IMR-90 (cell line): ENCODE measurements around the gene WNT6. TPM values are rescaled to one million over a fixed set of nuclear protein-coding genes. Genes with fewer than 3 reads are reported as not detected.

Source experiments
- ATAC-seq: fragments of 200-7000 bp; cut with Tn5 transposase; 2 replicates; pipeline ENCODE4 v1.9.1; 2020; ENCODE audit warnings: low read depth, mild to moderate bottlenecking, moderate library complexity
- BruUV-seq: library from RNA; stranded (reverse); fragments of 400-500 nt; replicated peaks from 2 replicates; lab custom pipeline; 2021; lab: Mats Ljungman, UMichigan
- CTCF ChIA-PET: fragments of 300-600 bp; formaldehyde crosslinking; extraction: SDS; loops from one replicate; lab custom pipeline; 2021; ENCODE audit warnings: antibody characterized with exemption; lab: Yijun Ruan, JAX
- POLR2A ChIA-PET: fragments of 300-600 bp; sonication (Branson Sonifier 250); formaldehyde crosslinking; loops from one replicate; lab custom pipeline; 2022; ENCODE audit warnings: antibody characterized with exemption; ENCODE audit not compliant: unreplicated experiment; lab: Charles Lee
- DNase-seq: peaks from one replicate; pipeline ENCODE4 v3.0.0; 2013
- H2AFZ ChIP-seq: replicated peaks from 2 replicates; pipeline ENCODE3; 2013; ENCODE audit warnings: low read length, mild to moderate bottlenecking; ENCODE audit not compliant: poor library complexity
- H2AK5ac ChIP-seq: 2 replicates; pipeline ENCODE4 v1.6.1; 2013; ENCODE audit warnings: low read depth, low read length, inconsistent platforms
- H2AK9ac ChIP-seq: replicated peaks from 2 replicates; pipeline ENCODE3; 2013; ENCODE audit warnings: mild to moderate bottlenecking, low read depth, low read length, moderate library complexity; ENCODE audit not compliant: poor library complexity
- H2BK120ac ChIP-seq: 2 replicates; pipeline ENCODE4 v1.6.1; 2013; ENCODE audit warnings: low read depth, low read length, inconsistent platforms
- H2BK15ac ChIP-seq: 3 replicates; pipeline ENCODE4 v1.6.1; 2013; ENCODE audit warnings: low read depth, low read length, inconsistent platforms
- H2BK20ac ChIP-seq: 2 replicates; pipeline ENCODE4 v1.6.1; 2013; ENCODE audit warnings: low read depth, mild to moderate bottlenecking, inconsistent platforms, low read length, moderate library complexity
- H2BK5ac ChIP-seq: 2 replicates; pipeline ENCODE4 v1.6.1; 2013; ENCODE audit warnings: mild to moderate bottlenecking, low read depth, low read length, inconsistent platforms; ENCODE audit not compliant: poor library complexity, severe bottlenecking
- H3K14ac ChIP-seq: replicated peaks from 2 replicates; pipeline ENCODE4 v1.6.1; 2013; ENCODE audit warnings: low read depth, low read length, inconsistent platforms
- H3K18ac ChIP-seq: 2 replicates; pipeline ENCODE4 v1.6.1; 2013; ENCODE audit warnings: low read depth, low read length, control low read depth
- H3K23ac ChIP-seq: 2 replicates; pipeline ENCODE4 v1.6.1; 2013; ENCODE audit warnings: low read depth, low read length, inconsistent platforms
- H3K27ac ChIP-seq: 2 replicates; pipeline ENCODE4 v1.5.1; 2013; ENCODE audit warnings: mild to moderate bottlenecking, control low read depth, low read length; ENCODE audit not compliant: insufficient read depth
- H3K27me3 ChIP-seq: 2 replicates; pipeline ENCODE4 v1.6.1; 2013; ENCODE audit warnings: low read length; ENCODE audit not compliant: control insufficient read depth, insufficient read depth
- H3K36me3 ChIP-seq: 2 replicates; pipeline ENCODE4 v1.6.1; 2013; ENCODE audit warnings: low read length, mixed read lengths; ENCODE audit not compliant: control insufficient read depth, insufficient read depth
- H3K4ac ChIP-seq: 2 replicates; pipeline ENCODE4 v1.6.1; 2013; ENCODE audit warnings: low read depth, low read length, inconsistent platforms
- H3K4me1 ChIP-seq: 2 replicates; pipeline ENCODE4 v1.6.1; 2013; ENCODE audit warnings: low read length, mixed read lengths; ENCODE audit not compliant: control insufficient read depth, insufficient read depth
- H3K4me2 ChIP-seq: 2 replicates; pipeline ENCODE4 v1.6.1; 2013; ENCODE audit warnings: low read depth, mild to moderate bottlenecking, control low read depth, low read length, moderate library complexity
- H3K4me3 ChIP-seq: 2 replicates; pipeline ENCODE4 v1.5.1; 2013; ENCODE audit warnings: low read depth, mild to moderate bottlenecking, control low read depth, low read length, moderate library complexity; ENCODE audit not compliant: insufficient read depth
- H3K56ac ChIP-seq: 2 replicates; pipeline ENCODE4 v1.6.1; 2013; ENCODE audit warnings: low read length, inconsistent platforms; ENCODE audit not compliant: insufficient read depth; ENCODE audit errors: extremely low read depth
- H3K79me1 ChIP-seq, 2 experiments: 2 replicates each; pipeline ENCODE4 v1.6.1; 2013; ENCODE audit warnings: low read length in 2 of 2, inconsistent platforms in 1 of 2, low read depth in 1 of 2
- H3K9ac ChIP-seq: 2 replicates; pipeline ENCODE4 v1.6.1; 2013; ENCODE audit warnings: low read depth, low read length, control low read depth
- H3K9me1 ChIP-seq: 2 replicates; pipeline ENCODE4 v1.6.1; 2013; ENCODE audit warnings: low read length, inconsistent platforms; ENCODE audit not compliant: insufficient read depth
- H3K9me3 ChIP-seq: 2 replicates; pipeline ENCODE4 v1.6.1; 2013; ENCODE audit warnings: low read length; ENCODE audit not compliant: control insufficient read depth, insufficient read depth
- H4K20me1 ChIP-seq: 2 replicates; pipeline ENCODE4 v1.6.1; 2013; ENCODE audit warnings: low read length, inconsistent platforms; ENCODE audit not compliant: insufficient read depth
- H4K5ac ChIP-seq: 2 replicates; pipeline ENCODE4 v1.6.1; 2013; ENCODE audit warnings: mild to moderate bottlenecking, low read depth, low read length, control low read depth
- H4K8ac ChIP-seq, 2 experiments: 2 replicates each; pipeline ENCODE4 v1.6.1; 2013; ENCODE audit warnings: low read depth in 2 of 2, low read length in 2 of 2, control low read depth in 1 of 2, inconsistent platforms in 1 of 2
- H4K91ac ChIP-seq: 2 replicates; pipeline ENCODE4 v1.6.1; 2013; ENCODE audit warnings: low read depth, low read length, inconsistent platforms; ENCODE audit not compliant: insufficient read depth
- BHLHE40 ChIP-seq: fragments of 150-350 bp; IDR thresholded peaks from 2 replicates; pipeline ENCODE4 v1.6.1; 2016; ENCODE audit warnings: mild to moderate bottlenecking, low read depth, low read length
- CEBPB ChIP-seq: IDR thresholded peaks from 2 replicates; pipeline ENCODE4 v1.6.1; 2012; ENCODE audit warnings: low read depth, low read length, improper control_type of control experiment
- FOS ChIP-seq: fragments of 150-350 bp; IDR thresholded peaks from 2 replicates; pipeline ENCODE4 v1.6.1; 2016; ENCODE audit warnings: low read depth, low read length
- MAFK ChIP-seq: IDR thresholded peaks from 2 replicates; pipeline ENCODE4 v1.6.1; 2012; ENCODE audit warnings: low read depth, low read length, improper control_type of control experiment
- MAZ ChIP-seq: IDR thresholded peaks from 2 replicates; pipeline ENCODE4 v1.6.1; 2012; ENCODE audit warnings: low read depth, mild to moderate bottlenecking, low read length, improper control_type of control experiment, moderate library complexity, borderline replicate concordance
- MXI1 ChIP-seq: IDR thresholded peaks from 2 replicates; pipeline ENCODE4 v1.6.1; 2012; ENCODE audit warnings: low read depth, mild to moderate bottlenecking, low read length, moderate library complexity, borderline replicate concordance
- NFE2L2 ChIP-seq: fragments of 150-350 bp; IDR thresholded peaks from 2 replicates; pipeline ENCODE4 v1.6.1; 2016; ENCODE audit warnings: low read depth, mild to moderate bottlenecking, low read length
- POLR2A ChIP-seq: IDR thresholded peaks from 2 replicates; pipeline ENCODE4 v1.6.1; 2012; ENCODE audit warnings: mild to moderate bottlenecking, low read depth, low read length
- RCOR1 ChIP-seq: IDR thresholded peaks from 2 replicates; pipeline ENCODE4 v1.6.1; 2012; ENCODE audit warnings: mild to moderate bottlenecking, low read length, improper control_type of control experiment; ENCODE audit not compliant: insufficient replicate concordance
- RFX5 ChIP-seq: IDR thresholded peaks from 2 replicates; pipeline ENCODE4 v1.8.0; 2012; ENCODE audit warnings: low read depth, mild to moderate bottlenecking, low read length, moderate library complexity
- SMC3 ChIP-seq: fragments of 150-350 bp; IDR thresholded peaks from 2 replicates; pipeline ENCODE4 v1.6.1; 2016; ENCODE audit warnings: low read depth, mild to moderate bottlenecking, antibody characterized with exemption, low read length, moderate library complexity
- WGBS, 2 experiments: methylation state at CpG; one replicate each; pipeline versions ENCODE4 v1.1.5 to v1.1.7; 2013; ENCODE audit warnings: missing lambda C conversion rate in 2 of 2; ENCODE audit not compliant: insufficient read length in 1 of 2; ENCODE audit errors: extremely low coverage in 2 of 2; 5-methylcytosine and 5-hydroxymethylcytosine counted together
- dilution Hi-C: fragments of 300-500 bp; cut with HindIII; formaldehyde crosslinking; loops from one replicate; pipeline ENCODE4 v1.14.3; 2018; ENCODE audit warnings: low sequenced_read_pairs; ENCODE audit not compliant: unreplicated experiment
- in situ Hi-C: fragments of 300-500 bp; cut with MboI; formaldehyde crosslinking; loops from 3 replicates; pipeline ENCODE4 v1.14.3; 2019; ENCODE audit warnings: low sequenced_read_pairs, inconsistent platforms, mixed read lengths
- intact Hi-C: fragments of 100-400 bp; cut with micrococcal nuclease; formaldehyde crosslinking; loops from 2 replicates; pipeline ENCODE4 v1.10.0; 2022
- polyA plus RNA-seq, 3 experiments: library from polyadenylated mRNA; depleted of rRNA; stranded (reverse); fragments of >200 nt; gene quantifications; 2 replicates each; pipeline ENCODE4 v1.2.3, GENCODE V29; 2012; ENCODE audit warnings: low replicate concordance in 1 of 3
- total RNA-seq: library from RNA; depleted of rRNA; stranded (reverse); fragments of >200 nt; gene quantifications from 2 replicates; pipeline ENCODE4 v1.2.3, GENCODE V29; 2012
- TF ChIP-seq, protein P1 (sequence below): fragments of 150-350 bp; IDR thresholded peaks from 2 replicates; pipeline ENCODE4 v1.6.1; 2017; ENCODE audit warnings: mild to moderate bottlenecking, antibody characterized with exemption, low read length, low read depth
- TF ChIP-seq, protein P2 (sequence below): fragments of 150-350 bp; IDR thresholded peaks from 2 replicates; pipeline ENCODE4 v1.6.1; 2016; ENCODE audit warnings: low read depth, mild to moderate bottlenecking, low read length, moderate library complexity, borderline replicate concordance
- TF ChIP-seq, protein P3 (sequence below): conservative IDR thresholded peaks from 2 replicates; pipeline ENCODE4 v1.5.1; 2012; ENCODE audit warnings: mild to moderate bottlenecking, low read depth, low read length, improper control_type of control experiment

Gene WNT6
- total and polyA plus RNA-seq, 2 of the 4 experiments (the other 2 are of a cell fraction), result not detected

DNA sequence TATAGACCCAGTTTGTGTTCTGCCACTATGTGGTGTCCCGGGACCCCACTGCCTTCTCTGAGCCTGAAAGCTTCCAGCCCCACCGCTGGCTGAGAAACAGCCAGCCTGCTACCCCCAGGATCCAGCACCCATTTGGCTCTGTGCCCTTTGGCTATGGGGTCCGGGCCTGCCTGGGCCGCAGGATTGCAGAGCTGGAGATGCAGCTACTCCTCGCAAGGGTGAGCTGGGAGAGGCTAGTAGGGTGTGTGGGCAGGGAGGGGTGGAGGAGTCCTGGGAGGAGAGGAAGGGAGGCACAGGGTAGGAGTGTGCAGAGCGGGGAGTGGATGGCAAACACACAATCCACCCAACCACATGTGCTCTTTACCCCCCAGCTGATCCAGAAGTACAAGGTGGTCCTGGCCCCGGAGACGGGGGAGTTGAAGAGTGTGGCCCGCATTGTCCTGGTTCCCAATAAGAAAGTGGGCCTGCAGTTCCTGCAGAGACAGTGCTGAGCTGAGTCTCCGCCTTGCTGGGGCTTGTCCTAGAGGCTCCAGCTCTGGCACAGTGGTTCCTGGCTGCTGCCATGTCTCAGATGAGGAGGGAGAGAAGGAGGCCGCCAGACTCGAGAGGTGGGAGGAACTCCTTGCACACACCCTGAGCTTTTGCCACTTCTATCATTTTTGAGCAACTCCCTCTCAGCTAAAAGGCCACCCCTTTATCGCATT is 44.9 kb upstream of the WNT6 start:
- H2AK5ac ChIP-seq, result no peak overlapping the region
- no peak overlapping the region for H2BK5ac ChIP-seq
- H2BK120ac ChIP-seq, result no peak overlapping the region
- dilution Hi-C loops, result no loop called here
- H2AK9ac ChIP-seq, result no peak overlapping the region
- H3K4me2 ChIP-seq, result no peak overlapping the region
- no peak overlapping the region for H3K4me3 ChIP-seq
- H4K91ac ChIP-seq, result no peak overlapping the region
- H3K9me1 ChIP-seq, result peaks cover under 1% of the 10 kb centered on the region; the same call in 1 of the 2 replicates
- no peak overlapping the region for H2AFZ ChIP-seq
- no peak overlapping the region for H3K23ac ChIP-seq
- CTCF ChIA-PET, result no interaction called here
- DNase-seq (no peak), ATAC-seq (no peak)
- H3K27ac ChIP-seq, result no peak overlapping the region
- BruUV-seq, result no TSS peak
- no peaks in the 10 kb centered on the region; the same call in 1 of the 2 replicates for H3K4me1 ChIP-seq
- H3K4ac ChIP-seq, result no peak overlapping the region
- H4K20me1 ChIP-seq, result no peaks in the 10 kb centered on the region
- in situ Hi-C loops, result no loop called here
- H3K9me3 ChIP-seq, result no peaks in the 10 kb centered on the region
- intact Hi-C loops, result no loop called here
- no peaks in the 10 kb centered on the region for H3K79me1 ChIP-seq
- no peak overlapping the region for H2BK15ac ChIP-seq
- TF ChIP-seq FOS (no peak), POLR2A (no peak), CEBPB (no peak), MXI1 (no peak), SMC3 (no peak), RFX5 (no peak), NFE2L2 (no peak), MAFK (no peak), RCOR1 (no peak), MAZ (no peak), BHLHE40 (no peak)
- TF ChIP-seq, protein P1, sequence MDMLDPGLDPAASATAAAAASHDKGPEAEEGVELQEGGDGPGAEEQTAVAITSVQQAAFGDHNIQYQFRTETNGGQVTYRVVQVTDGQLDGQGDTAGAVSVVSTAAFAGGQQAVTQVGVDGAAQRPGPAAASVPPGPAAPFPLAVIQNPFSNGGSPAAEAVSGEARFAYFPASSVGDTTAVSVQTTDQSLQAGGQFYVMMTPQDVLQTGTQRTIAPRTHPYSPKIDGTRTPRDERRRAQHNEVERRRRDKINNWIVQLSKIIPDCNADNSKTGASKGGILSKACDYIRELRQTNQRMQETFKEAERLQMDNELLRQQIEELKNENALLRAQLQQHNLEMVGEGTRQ, result no peak
- TF ChIP-seq, protein P2, sequence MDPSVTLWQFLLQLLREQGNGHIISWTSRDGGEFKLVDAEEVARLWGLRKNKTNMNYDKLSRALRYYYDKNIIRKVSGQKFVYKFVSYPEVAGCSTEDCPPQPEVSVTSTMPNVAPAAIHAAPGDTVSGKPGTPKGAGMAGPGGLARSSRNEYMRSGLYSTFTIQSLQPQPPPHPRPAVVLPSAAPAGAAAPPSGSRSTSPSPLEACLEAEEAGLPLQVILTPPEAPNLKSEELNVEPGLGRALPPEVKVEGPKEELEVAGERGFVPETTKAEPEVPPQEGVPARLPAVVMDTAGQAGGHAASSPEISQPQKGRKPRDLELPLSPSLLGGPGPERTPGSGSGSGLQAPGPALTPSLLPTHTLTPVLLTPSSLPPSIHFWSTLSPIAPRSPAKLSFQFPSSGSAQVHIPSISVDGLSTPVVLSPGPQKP, result no peak
- TF ChIP-seq, protein P3, sequence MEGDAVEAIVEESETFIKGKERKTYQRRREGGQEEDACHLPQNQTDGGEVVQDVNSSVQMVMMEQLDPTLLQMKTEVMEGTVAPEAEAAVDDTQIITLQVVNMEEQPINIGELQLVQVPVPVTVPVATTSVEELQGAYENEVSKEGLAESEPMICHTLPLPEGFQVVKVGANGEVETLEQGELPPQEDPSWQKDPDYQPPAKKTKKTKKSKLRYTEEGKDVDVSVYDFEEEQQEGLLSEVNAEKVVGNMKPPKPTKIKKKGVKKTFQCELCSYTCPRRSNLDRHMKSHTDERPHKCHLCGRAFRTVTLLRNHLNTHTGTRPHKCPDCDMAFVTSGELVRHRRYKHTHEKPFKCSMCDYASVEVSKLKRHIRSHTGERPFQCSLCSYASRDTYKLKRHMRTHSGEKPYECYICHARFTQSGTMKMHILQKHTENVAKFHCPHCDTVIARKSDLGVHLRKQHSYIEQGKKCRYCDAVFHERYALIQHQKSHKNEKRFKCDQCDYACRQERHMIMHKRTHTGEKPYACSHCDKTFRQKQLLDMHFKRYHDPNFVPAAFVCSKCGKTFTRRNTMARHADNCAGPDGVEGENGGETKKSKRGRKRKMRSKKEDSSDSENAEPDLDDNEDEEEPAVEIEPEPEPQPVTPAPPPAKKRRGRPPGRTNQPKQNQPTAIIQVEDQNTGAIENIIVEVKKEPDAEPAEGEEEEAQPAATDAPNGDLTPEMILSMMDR, result no peak
- 93% methylated on average over 3 of the region's 13 CpGs; no CpG with 5 or more reads in 1 of the 2 experiments for WGBS, 2 experiments
- POLR2A ChIA-PET, result no interaction called here
- H2BK20ac ChIP-seq, result no peak overlapping the region
- H4K8ac ChIP-seq, result no peak overlapping the region
- H3K36me3 ChIP-seq, result peaks cover 27% of the 10 kb centered on the region
- no peak overlapping the region for H4K5ac ChIP-seq
- H3K27me3 ChIP-seq, result no peaks in the 10 kb centered on the region; the same call in 1 of the 2 replicates
- no peak overlapping the region for H3K9ac ChIP-seq
- H3K56ac ChIP-seq, result no peak overlapping the region
- no peak overlapping the region for H3K18ac ChIP-seq
- H3K14ac ChIP-seq, result no peak overlapping the region
